ENCODE data around the gene ATAD5.
"Not testable (repeated sequence)": the region's sequence is repeated elsewhere in the genome, so short reads cannot be mapped to it uniquely, and the experiment has no call there.

Gene ATAD5

GRCh38 chr17:30910151-30910550 lies 78.4 kb downstream of the ATAD5 start:
- DNase-seq (ENCODE audit: low read depth), result not testable (repeated sequence)

DNA sequence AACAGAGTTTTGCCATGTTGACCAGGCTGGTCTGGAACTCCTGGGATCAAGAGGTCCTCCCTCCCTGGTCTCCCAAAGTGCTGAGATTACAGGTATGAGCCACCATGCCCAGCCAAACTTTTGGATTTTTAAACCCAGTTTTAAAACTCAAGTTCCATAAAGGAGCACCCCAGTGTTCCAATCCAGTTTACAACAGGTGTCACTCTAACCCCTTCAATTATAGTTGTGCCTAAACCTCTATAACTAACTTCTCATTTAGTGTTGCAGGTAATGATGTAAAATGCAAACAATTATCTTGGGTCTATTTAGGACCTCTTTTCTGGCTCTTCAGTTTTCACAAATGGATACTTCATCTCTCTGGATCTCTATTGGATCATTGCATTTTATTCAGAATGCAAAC lies 82.2 kb downstream of the ATAD5 start:
- DNase-seq (ENCODE audit: low read depth), result no peak

DNA sequence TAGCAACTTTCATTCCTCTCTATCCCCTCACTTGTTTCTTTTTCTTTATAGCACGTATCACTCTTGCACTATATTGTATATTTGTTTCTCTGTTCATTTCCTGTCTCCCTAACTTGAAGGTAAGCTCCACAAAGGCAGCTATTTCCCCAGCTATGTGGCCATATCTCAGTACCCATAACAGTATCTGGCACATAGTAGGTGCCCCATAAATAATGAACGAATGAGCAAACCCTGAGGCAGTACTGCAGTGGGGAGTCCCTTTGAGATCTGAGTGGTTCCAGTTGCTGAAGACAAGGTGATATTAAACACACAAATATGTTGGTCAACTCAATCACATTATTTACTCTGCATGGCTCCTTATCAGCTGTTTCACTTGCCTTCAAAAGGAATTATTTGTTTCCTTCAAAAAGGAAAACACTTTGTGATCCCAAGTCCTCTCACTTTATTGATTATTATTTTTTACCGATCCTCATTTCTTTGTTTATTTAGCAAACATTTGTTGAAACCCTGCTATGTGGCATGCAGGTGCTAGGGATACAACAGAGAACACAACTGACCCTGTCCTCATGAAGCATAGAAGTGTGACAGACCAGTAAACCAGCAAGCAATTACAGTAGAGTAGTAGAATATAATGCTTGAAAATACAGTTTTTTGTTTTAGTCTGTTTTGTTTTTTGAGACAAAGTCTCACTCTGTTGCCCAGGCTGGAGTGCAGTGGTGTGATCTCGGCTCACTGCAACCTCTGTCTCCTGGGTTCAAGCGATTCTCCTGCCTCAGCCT lies 84.3 kb downstream of the ATAD5 start:
- DNase-seq (ENCODE audit: low read depth), result no peak

DNA sequence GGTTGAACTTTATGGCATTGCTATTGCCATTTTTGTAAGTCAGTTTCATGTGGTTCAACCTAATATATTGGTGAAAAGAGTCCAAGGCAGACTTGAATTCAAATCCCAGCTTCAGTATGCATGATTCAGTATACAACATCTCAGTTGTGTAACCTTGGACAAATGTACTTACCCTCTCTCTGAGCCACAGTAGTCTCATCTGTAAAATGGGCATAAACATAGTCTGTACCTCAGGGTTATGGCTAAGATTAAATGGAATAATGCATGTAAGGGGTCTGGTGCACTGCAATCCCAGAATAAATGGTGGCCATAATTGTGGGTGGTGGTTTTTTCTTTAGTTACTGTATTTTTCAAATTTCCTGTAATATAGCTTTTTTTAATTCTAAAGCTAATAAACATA lies 85.3 kb downstream of the ATAD5 start:
- DNase-seq (ENCODE audit: low read depth), result no peak

- no peak for DNase-seq (ENCODE audit: low read depth)
Measured at GRCh38 chr17:30920282-30920681, 88.5 kb downstream of the ATAD5 start.

DNA sequence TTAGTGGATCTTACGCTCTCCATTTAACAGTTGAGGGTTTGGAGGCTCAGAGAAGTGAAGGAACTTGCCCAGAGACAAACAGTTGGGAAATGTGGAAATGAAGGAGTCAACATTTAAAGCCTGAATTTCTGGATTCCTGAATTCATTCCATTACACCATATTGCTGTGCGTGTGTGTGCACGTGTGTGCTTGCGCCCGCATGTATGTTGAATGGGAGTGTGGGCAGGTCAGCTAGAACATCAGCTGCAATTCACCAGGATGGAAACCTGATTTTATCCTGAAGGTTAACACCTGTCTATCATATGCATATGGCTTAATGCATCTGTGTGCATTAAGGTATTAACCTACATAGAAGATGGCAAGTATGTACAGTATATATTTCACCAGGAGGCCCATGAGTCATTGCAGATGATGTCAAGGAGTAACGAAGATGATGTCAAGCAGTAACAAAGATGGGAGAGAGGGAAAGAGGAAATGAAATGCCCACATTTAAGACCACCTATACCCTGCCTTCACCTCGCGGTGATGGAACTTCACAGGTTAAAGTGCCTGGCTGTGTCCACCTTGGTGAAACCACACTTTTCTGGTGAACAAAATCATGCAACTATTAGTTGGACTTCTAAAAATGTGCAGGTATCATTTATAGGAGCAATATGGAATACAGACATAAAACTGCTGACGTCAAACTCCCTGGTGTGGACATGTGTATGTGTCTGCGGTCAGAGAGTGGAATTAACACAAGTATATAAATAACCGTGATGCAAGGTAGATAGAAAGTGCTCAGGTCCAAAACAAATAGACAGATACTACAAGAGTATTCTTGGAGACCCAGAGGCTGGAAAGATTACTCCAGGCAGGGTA lies 89.1 kb downstream of the ATAD5 start:
- DNase-seq (ENCODE audit: low read depth), result no peak

- DNase-seq (ENCODE audit: low read depth), result no peak
Measured at GRCh38 chr17:30921544-30922196, 89.9 kb downstream of the ATAD5 start, which contains the start of gene ADAP2. Gene ADAP2, plus strand, starts transcription at chr17:30921945. Its CDS starts 70 bp downstream, at chr17:30922015.

- no peak for DNase-seq (ENCODE audit: low read depth)
Measured at GRCh38 chr17:30922235-30923030, 90.7 kb downstream of the ATAD5 start.

DNA sequence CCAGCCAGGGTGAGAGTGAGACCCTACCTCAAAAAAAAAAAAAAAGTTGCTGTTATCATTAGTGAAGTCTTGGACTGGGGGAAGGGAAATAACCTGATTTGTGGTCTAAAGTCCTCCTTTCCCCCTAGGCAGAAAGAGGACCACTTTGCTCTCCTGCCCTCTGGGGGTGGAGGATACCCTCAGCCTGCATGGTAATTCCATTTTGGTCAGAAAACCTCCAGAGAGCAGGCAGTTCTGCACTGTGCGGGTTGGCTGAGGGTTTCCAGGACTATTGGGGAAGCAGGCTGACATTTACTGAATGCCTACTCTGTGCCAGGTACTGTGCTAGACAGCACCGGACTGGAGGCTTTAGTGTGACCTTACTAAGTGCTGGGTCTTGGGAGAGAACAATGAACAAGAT lies 92.6 kb downstream of the ATAD5 start:
- DNase-seq (ENCODE audit: low read depth), result no peak

- no peak for DNase-seq (ENCODE audit: low read depth)
Measured at GRCh38 chr17:30926516-30926915, 94.8 kb downstream of the ATAD5 start.

DNA sequence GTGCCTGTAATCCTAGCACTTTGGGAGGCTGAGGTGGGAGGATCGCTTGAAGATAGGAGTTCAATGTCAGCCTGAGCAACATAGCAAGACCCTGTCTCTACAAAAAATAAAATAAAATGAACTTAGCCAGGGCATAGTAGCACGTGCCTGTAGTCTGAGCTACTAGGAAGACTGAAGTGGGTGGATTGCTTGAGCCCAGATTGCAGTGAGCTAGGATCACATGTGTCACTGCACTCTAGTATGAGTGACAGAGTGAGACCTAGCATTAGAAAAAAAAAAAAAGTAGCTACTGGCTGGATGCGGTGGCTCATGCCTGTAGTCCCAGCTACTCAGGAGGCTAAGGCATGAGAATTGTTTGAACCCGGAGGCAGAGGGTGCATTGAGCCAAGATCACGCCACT lies 96.0 kb downstream of the ATAD5 start:
- DNase-seq (ENCODE audit: low read depth), result no peak

DNA sequence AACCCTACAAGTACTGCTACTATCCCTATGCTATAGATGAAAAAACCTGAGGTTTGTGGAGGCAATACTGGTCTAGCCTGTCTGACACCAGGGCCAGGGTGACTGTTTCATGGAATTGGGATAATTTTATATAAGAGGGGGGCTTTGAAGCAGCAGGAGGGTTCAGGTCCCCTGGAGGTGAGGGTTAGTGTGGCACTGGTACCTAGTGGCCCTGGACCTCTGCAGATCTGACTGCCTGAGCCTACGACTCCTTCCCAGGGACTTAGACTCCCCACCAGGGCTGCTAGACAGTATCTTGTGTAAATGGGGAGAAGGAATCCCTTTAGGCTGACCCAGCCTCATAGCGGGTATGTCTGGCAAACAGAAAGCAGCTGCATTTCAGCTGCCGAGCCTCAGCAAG lies 96.8 kb downstream of the ATAD5 start:
- no peak for DNase-seq (ENCODE audit: low read depth)

- DNase-seq (ENCODE audit: low read depth), result no peak
Measured at GRCh38 chr17:30929081-30929633, 97.4 kb downstream of the ATAD5 start.

GRCh38 chr17:30929861-30930260 lies 98.1 kb downstream of the ATAD5 start:
- DNase-seq (ENCODE audit: low read depth), result not testable (repeated sequence)

GRCh38 chr17:30930495-30930894 lies 98.7 kb downstream of the ATAD5 start:
- DNase-seq (ENCODE audit: low read depth), result no peak

GRCh38 chr17:30931582-30931981 lies 99.8 kb downstream of the ATAD5 start:
- DNase-seq (ENCODE audit: low read depth), result not testable (repeated sequence)

- DNase-seq (ENCODE audit: low read depth), result no peak
Measured at GRCh38 chr17:30933966-30934365, 102.2 kb downstream of the ATAD5 start.

DNA sequence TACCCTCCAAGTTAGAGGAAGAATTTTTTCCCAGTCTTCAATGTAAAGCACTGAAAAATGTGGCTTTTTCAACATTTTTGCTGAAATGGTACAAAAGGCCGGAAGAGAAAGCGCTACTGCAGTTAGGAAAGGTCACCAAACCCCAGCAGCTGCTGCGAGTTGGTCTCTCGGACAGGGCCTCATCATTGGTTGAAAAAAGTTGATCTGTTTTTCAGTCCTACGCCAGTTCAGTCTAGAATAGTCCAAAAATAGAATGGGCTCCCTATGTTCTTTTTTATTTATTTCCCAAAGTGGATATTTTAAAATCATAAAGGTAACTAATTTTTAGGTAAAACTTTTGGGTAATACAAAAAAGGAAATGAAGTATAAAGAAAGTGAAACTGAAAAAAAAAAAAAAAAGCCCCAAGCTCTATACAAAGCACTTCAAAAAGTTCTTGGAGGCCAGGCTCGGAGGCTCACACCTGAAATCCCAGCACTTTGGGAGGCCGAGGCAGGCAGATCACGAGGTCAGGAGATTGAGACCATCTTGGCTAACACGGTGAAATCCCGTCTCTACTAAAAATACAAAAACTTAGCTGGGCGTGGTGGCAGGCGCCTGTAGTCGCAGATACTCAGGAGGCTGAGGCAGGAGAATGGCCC lies 107.4 kb downstream of the ATAD5 start:
- no peak for DNase-seq (ENCODE audit: low read depth)

GRCh38 chr17:30942308-30943079 lies 110.7 kb downstream of the ATAD5 start:
- no peak for DNase-seq (ENCODE audit: low read depth)

Data from T follicular helper cell (primary cell).